Keratinocyte (primary cell): ENCODE data around the gene VAMP4. TPM values are rescaled to one million over a fixed set of nuclear protein-coding genes. Genes with fewer than 3 reads are reported as not detected.

Experiments used
- DNase-seq: peaks from one replicate; pipeline ENCODE4 v3.0.0-alpha.2; 2011; ENCODE audit warnings: low read depth, missing footprints, low spot score
- FAIRE-seq: peaks from 2 replicates; lab custom pipeline; 2011; peaks lifted over from hg19 to GRCh38; lab: Jason Lieb, UNC
- H2AFZ ChIP-seq: 2 replicates; pipeline ENCODE4 v1.6.0; 2012; ENCODE audit warnings: low read length, control low read depth, inconsistent platforms; ENCODE audit not compliant: control insufficient read depth
- H3K27ac ChIP-seq: 2 replicates; pipeline ENCODE4 v1.5.1; 2011; ENCODE audit warnings: low read length; ENCODE audit not compliant: control insufficient read depth, insufficient read depth
- H3K27me3 ChIP-seq: 3 replicates; pipeline ENCODE4 v1.6.0; 2011; ENCODE audit warnings: low read length; ENCODE audit not compliant: control insufficient read depth, insufficient read depth; ENCODE audit errors: extremely low read depth
- H3K36me3 ChIP-seq, 2 experiments: 2 replicates in 1 of 2; 3 replicates in 1 of 2; pipeline ENCODE4 v1.5.1; 2011; ENCODE audit warnings: low read length in 2 of 2, mild to moderate bottlenecking in 1 of 2; ENCODE audit not compliant: control insufficient read depth in 2 of 2, insufficient read depth in 2 of 2; ENCODE audit errors: extremely low read depth in 1 of 2
- H3K4me1 ChIP-seq: 3 replicates; pipeline ENCODE4 v1.5.1; 2011; ENCODE audit warnings: low read length; ENCODE audit not compliant: control insufficient read depth, insufficient read depth; ENCODE audit errors: extremely low read depth
- H3K4me2 ChIP-seq: 3 replicates; pipeline ENCODE4 v1.6.0; 2011; ENCODE audit warnings: low read depth, low read length; ENCODE audit not compliant: control insufficient read depth, insufficient read depth; ENCODE audit errors: extremely low read depth
- H3K4me3 ChIP-seq, 3 experiments: fragments of 200-600 bp in 1 of 3; sonication (generic) in 1 of 3; 2 replicates in 2 of 3; 3 replicates in 1 of 3; pipeline ENCODE4 v1.5.1; 2011 to 2016; ENCODE audit warnings: low read length in 3 of 3, mild to moderate bottlenecking in 3 of 3, control low read depth in 2 of 3, inconsistent platforms in 1 of 3, low read depth in 1 of 3, mixed read lengths in 1 of 3, mixed run types in 1 of 3, moderate library complexity in 1 of 3; ENCODE audit not compliant: control insufficient read depth in 2 of 3, insufficient read depth in 2 of 3; ENCODE audit errors: extremely low read depth in 1 of 3
- H3K79me2 ChIP-seq: 2 replicates; pipeline ENCODE4 v1.6.0; 2012; ENCODE audit warnings: low read length; ENCODE audit not compliant: control insufficient read depth, insufficient read depth
- H3K9ac ChIP-seq: 3 replicates; pipeline ENCODE4 v1.6.0; 2011; ENCODE audit warnings: low read length; ENCODE audit not compliant: control insufficient read depth, insufficient read depth; ENCODE audit errors: extremely low read depth
- H3K9me1 ChIP-seq: 3 replicates; pipeline ENCODE4 v1.6.0; 2011; ENCODE audit warnings: low read length; ENCODE audit not compliant: control insufficient read depth, insufficient read depth; ENCODE audit errors: extremely low read depth
- H3K9me3 ChIP-seq: 2 replicates; pipeline ENCODE4 v1.5.1; 2012; ENCODE audit warnings: low read depth, low read length; ENCODE audit not compliant: control insufficient read depth
- H4K20me1 ChIP-seq: 3 replicates; pipeline ENCODE4 v1.6.0; 2011; ENCODE audit warnings: low read length; ENCODE audit not compliant: control insufficient read depth, insufficient read depth; ENCODE audit errors: extremely low read depth
- CTCF ChIP-seq, 3 experiments: IDR thresholded peaks in 1 of 3; conservative IDR thresholded peaks in 1 of 3; optimal IDR thresholded peaks in 1 of 3; 2 replicates in 2 of 3; 3 replicates in 1 of 3; pipeline versions ENCODE3 to v1.5.1; 2011; ENCODE audit warnings: low read length in 3 of 3, mild to moderate bottlenecking in 3 of 3, moderate library complexity in 2 of 3, control low read depth in 1 of 3, inconsistent platforms in 1 of 3; ENCODE audit not compliant: insufficient read depth in 2 of 3; ENCODE audit errors: extremely low read depth in 1 of 3
- EZH2 ChIP-seq: IDR thresholded peaks from one replicate; pipeline ENCODE4 v1.6.1; 2012; ENCODE audit warnings: inconsistent platforms, mild to moderate bottlenecking, low read length, moderate library complexity
- dilution Hi-C: fragments of 300-500 bp; cut with MboI; formaldehyde crosslinking; loops from one replicate; pipeline ENCODE4 v1.7.0; 2020; ENCODE audit warnings: low sequenced_read_pairs; ENCODE audit not compliant: extremely low pct_ligation_motif_present
- polyA plus RNA-seq, 5 experiments: library from polyadenylated mRNA; depleted of rRNA in 3 of 5; stranded (reverse) in 3 of 5; stranded (forward) in 1 of 5; unstranded in 1 of 5; fragments of >200 nt; gene quantifications; 1 replicate in 1 of 5; 2 replicates in 3 of 5; 3 replicates in 1 of 5; pipeline versions ENCODE4 v1.2.1 to v1.2.3, GENCODE V29; 2011 to 2012; ENCODE audit warnings: missing spikeins in 2 of 5, low read depth in 1 of 5, low replicate concordance in 1 of 5

Gene VAMP4
- polyA plus RNA-seq, 1 donor (not counting 4 experiments of a cell fraction or from before 2014, with no cell fraction given) = 12.7 TPM

GRCh38 chr1:171676823-171677222 lies 65.0 kb downstream of the VAMP4 start:
- Histone ChIP-seq H3K4me1 (no peaks in the 10 kb centered on the region), H3K4me3 (no peak overlapping the region), H3K79me2 (no peaks in the 10 kb centered on the region), H3K27ac (no peak overlapping the region), H3K9me1 (no peaks in the 10 kb centered on the region), H3K27me3 (no peaks in the 10 kb centered on the region), H2AFZ (no peak overlapping the region), H4K20me1 (no peaks in the 10 kb centered on the region), H3K9ac (no peak overlapping the region), H3K4me2 (no peak overlapping the region), H3K9me3 (no peaks in the 10 kb centered on the region), H3K36me3 (no peaks in the 10 kb centered on the region)
- DNase-seq (no peak), FAIRE-seq (no peak)
- dilution Hi-C loops = no loop called here
- TF ChIP-seq EZH2 = no peak
- no peak for TF ChIP-seq CTCF (optimal IDR thresholded peaks at IDR 0.05 in 1 of 3, IDR thresholded peaks at IDR 0.05 in 1 of 3, conservative IDR thresholded peaks at IDR 0.05 in 1 of 3; ENCODE audit: extremely low read depth in 1 of 3, insufficient read depth in 2 of 3, low read length in 3 of 3)

- DNase-seq (no peak), FAIRE-seq (no peak)
- Histone ChIP-seq H3K9me1 (no peaks in the 10 kb centered on the region), H3K36me3 (no peaks in the 10 kb centered on the region), H3K9ac (no peak overlapping the region), H4K20me1 (no peaks in the 10 kb centered on the region), H3K27me3 (no peaks in the 10 kb centered on the region), H3K4me3 (no peak overlapping the region), H3K79me2 (no peaks in the 10 kb centered on the region), H3K4me2 (no peak overlapping the region), H3K27ac (no peak overlapping the region), H3K9me3 (no peaks in the 10 kb centered on the region), H3K4me1 (no peaks in the 10 kb centered on the region), H2AFZ (no peak overlapping the region)
- dilution Hi-C loops = no loop called here
- no peak for TF ChIP-seq CTCF (optimal IDR thresholded peaks at IDR 0.05 in 1 of 3, IDR thresholded peaks at IDR 0.05 in 1 of 3, conservative IDR thresholded peaks at IDR 0.05 in 1 of 3; ENCODE audit: extremely low read depth in 1 of 3, insufficient read depth in 2 of 3, low read length in 3 of 3)
- no peak for TF ChIP-seq EZH2
These were observed 67.1 kb downstream of the VAMP4 start for GRCh38 chr1:171674431-171675405.
